Measurements from ENCODE around the gene RPTOR.

DNA sequence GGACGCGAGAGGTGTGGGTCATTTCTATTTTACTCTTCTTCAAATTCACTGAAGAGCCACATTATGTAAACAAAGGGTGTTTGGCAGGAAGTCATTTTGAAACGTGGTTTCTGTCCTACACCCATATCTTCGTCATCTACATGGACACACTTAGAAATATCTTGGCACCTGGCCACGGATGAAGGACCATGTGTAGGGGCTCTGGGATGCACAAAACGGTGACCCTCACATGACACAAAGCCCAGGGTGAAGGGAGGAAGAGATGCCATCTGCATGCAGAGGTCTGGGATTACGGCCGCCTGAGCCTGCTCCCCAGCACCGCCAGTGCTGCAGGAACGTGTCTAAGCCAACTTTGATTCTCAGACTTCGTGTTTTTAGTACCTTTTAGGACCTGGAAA, 316.8 kb downstream of the RPTOR start:
- TF ChIP-seq POLR2AphosphoS5 (IDR thresholded peaks at IDR 0.05; ENCODE audit: low read depth, low read length) (no peak), POLR2A (IDR thresholded peaks at IDR 0.05; ENCODE audit: low read depth, low read length) (no peak), POU2F2 (IDR thresholded peaks at IDR 0.05; ENCODE audit: low read depth, low read length) (no peak), TAF1 (IDR thresholded peaks at IDR 0.05; ENCODE audit: low read depth, low read length) (no peak), SPI1 (IDR thresholded peaks at IDR 0.05; ENCODE audit: low read depth, low read length) (no peak), PAX5 (IDR thresholded peaks at IDR 0.05; ENCODE audit: insufficient read depth, low read length, severe bottlenecking) (no peak)

Measured in GM12891 (cell line).